ENCODE data around the gene SORCS3.

Gene SORCS3

GRCh38 chr10:104925232-104925851 lies 284.3 kb downstream of the SORCS3 start:
- no peak for DNase-seq

GRCh38 chr10:104928734-104929133 lies 287.6 kb downstream of the SORCS3 start:
- no peak for DNase-seq

GRCh38 chr10:104931612-104932134 lies 290.6 kb downstream of the SORCS3 start:
- DNase-seq: no peak

GRCh38 chr10:104935656-104936055 lies 294.6 kb downstream of the SORCS3 start:
- DNase-seq: no peak

- no peak for DNase-seq
Observed at GRCh38 chr10:104937567-104937966, 296.5 kb downstream of the SORCS3 start.

- no peak for DNase-seq
Observed at GRCh38 chr10:104938031-104938430, 296.9 kb downstream of the SORCS3 start.

GRCh38 chr10:104941662-104942061 lies 300.6 kb downstream of the SORCS3 start:
- no peak for DNase-seq

GRCh38 chr10:104947314-104947713 lies 306.2 kb downstream of the SORCS3 start:
- DNase-seq: no peak

- DNase-seq: no peak
Observed at GRCh38 chr10:104957178-104957841, 316.2 kb downstream of the SORCS3 start.

- DNase-seq: no peak
Observed at GRCh38 chr10:104966563-104967297, 325.6 kb downstream of the SORCS3 start.

GRCh38 chr10:104980368-104980767 lies 339.3 kb downstream of the SORCS3 start:
- no peak for DNase-seq

GRCh38 chr10:104981995-104982394 lies 340.9 kb downstream of the SORCS3 start:
- no peak for DNase-seq

GRCh38 chr10:104988686-104989085 lies 347.6 kb downstream of the SORCS3 start:
- DNase-seq: no peak

- DNase-seq: no peak
Observed at GRCh38 chr10:104989880-104990279, 348.8 kb downstream of the SORCS3 start.

GRCh38 chr10:104993085-104993484 lies 352.0 kb downstream of the SORCS3 start:
- DNase-seq: no peak

- no peak for DNase-seq
Observed at GRCh38 chr10:105001269-105001668, 360.2 kb downstream of the SORCS3 start.

GRCh38 chr10:105010411-105011121 lies 369.5 kb downstream of the SORCS3 start:
- no peak for DNase-seq

- DNase-seq: no peak
Observed at GRCh38 chr10:105017116-105017515, 376.0 kb downstream of the SORCS3 start.

GRCh38 chr10:105017691-105018090 lies 376.6 kb downstream of the SORCS3 start:
- no peak for DNase-seq

- DNase-seq: no peak
Observed at GRCh38 chr10:105023211-105024111, 382.4 kb downstream of the SORCS3 start.

- DNase-seq: no peak
Observed at GRCh38 chr10:105024184-105024583, 383.1 kb downstream of the SORCS3 start.

GRCh38 chr10:105025092-105025491 lies 384.0 kb downstream of the SORCS3 start:
- DNase-seq: no peak
